Peyer's patch (tissue), 4 donors: ENCODE measurements around the gene YAP1.

Experiments
- CTCF ChIP-seq, 6 experiments: fragments of 450-650 bp in 4 of 6; fragments of 200-600 bp in 2 of 6; sonication (generic) in 1 of 6; IDR thresholded peaks; one replicate each; pipeline ENCODE4 v1.5.1; 2017 to 2019; ENCODE audit warnings: antibody characterized with exemption in 6 of 6, mild to moderate bottlenecking in 3 of 6, moderate library complexity in 1 of 6
- POLR2A ChIP-seq, 2 donors: fragments of 450-650 bp; IDR thresholded peaks; one replicate each; pipeline ENCODE4 v1.5.1; 2017; ENCODE audit warnings: antibody characterized with exemption in 2 of 2, mild to moderate bottlenecking in 2 of 2, moderate library complexity in 2 of 2

DNA sequence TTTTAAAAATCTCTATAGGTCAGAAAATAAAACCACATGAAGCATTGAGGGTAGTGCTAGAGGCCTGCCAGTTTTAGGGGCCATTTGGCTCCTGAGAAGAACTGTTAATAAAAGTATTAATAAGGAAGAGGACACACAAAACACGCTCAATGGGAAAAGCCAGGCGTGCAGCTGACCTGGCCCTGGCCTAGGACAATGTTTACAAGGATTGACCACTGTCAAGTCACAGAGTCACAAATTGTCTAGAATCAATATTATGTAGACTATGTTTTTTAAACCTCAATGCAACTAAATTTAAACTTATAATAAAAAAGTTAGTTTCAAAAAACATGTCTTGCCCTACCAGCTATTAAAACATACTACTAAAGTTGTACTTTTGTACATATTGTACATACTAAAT, 89.4 kb downstream of the YAP1 start:
- TF ChIP-seq CTCF (IDR thresholded peaks at IDR 0.05): no peak
- TF ChIP-seq POLR2A (IDR thresholded peaks at IDR 0.05): no peak
